ENCODE results near the gene CDC42BPA.
"Not testable (repeated sequence)": the region's sequence is repeated elsewhere in the genome, so short reads cannot be mapped to it uniquely, and the experiment has no call there.

The CDC42BPA gene

GRCh38 chr1:227112538-227112937 lies 205.8 kb downstream of the CDC42BPA start:
- FAIRE-seq = no peak

- no peak for FAIRE-seq
These were observed 206.5 kb downstream of the CDC42BPA start for GRCh38 chr1:227111782-227112181.

- not testable (repeated sequence) for FAIRE-seq
These were observed 213.0 kb downstream of the CDC42BPA start for GRCh38 chr1:227105291-227105690.

GRCh38 chr1:227102056-227102455 lies 216.2 kb downstream of the CDC42BPA start:
- FAIRE-seq = no peak

- no peak for FAIRE-seq
These were observed 223.9 kb downstream of the CDC42BPA start for GRCh38 chr1:227094249-227094966.

GRCh38 chr1:227093309-227093708 lies 225.0 kb downstream of the CDC42BPA start:
- no peak for FAIRE-seq

GRCh38 chr1:227092069-227092468 lies 226.2 kb downstream of the CDC42BPA start:
- no peak for FAIRE-seq

- FAIRE-seq = no peak
These were observed 231.7 kb downstream of the CDC42BPA start for GRCh38 chr1:227086636-227087035.

- no peak for FAIRE-seq
These were observed 235.1 kb downstream of the CDC42BPA start for GRCh38 chr1:227082999-227083746.

- no peak for FAIRE-seq
These were observed 240.5 kb downstream of the CDC42BPA start for GRCh38 chr1:227077783-227078182.

GRCh38 chr1:227073786-227074185 lies 244.5 kb downstream of the CDC42BPA start:
- peak; percentile 48 for FAIRE-seq

- FAIRE-seq = peak; percentile 8
These were observed 245.3 kb downstream of the CDC42BPA start for GRCh38 chr1:227072991-227073390.

- FAIRE-seq = no peak
These were observed 246.3 kb downstream of the CDC42BPA start for GRCh38 chr1:227071895-227072587.

GRCh38 chr1:227070638-227071285 lies 247.5 kb downstream of the CDC42BPA start:
- no peak for FAIRE-seq

- FAIRE-seq = no peak
These were observed 248.8 kb downstream of the CDC42BPA start for GRCh38 chr1:227069490-227069889.

GRCh38 chr1:227068883-227069282 lies 249.4 kb downstream of the CDC42BPA start:
- FAIRE-seq = no peak

GRCh38 chr1:227066999-227067398 lies 251.3 kb downstream of the CDC42BPA start:
- FAIRE-seq = no peak

- no peak for FAIRE-seq
These were observed 253.0 kb downstream of the CDC42BPA start for GRCh38 chr1:227065311-227065710.

- no peak for FAIRE-seq
These were observed 256.0 kb downstream of the CDC42BPA start for GRCh38 chr1:227062306-227062705.

- no peak for FAIRE-seq
These were observed 259.2 kb downstream of the CDC42BPA start for GRCh38 chr1:227059076-227059475.

- no peak for FAIRE-seq
These were observed 260.0 kb downstream of the CDC42BPA start for GRCh38 chr1:227058321-227058751.

- no peak for FAIRE-seq
These were observed 269.0 kb downstream of the CDC42BPA start for GRCh38 chr1:227049253-227049652.

GRCh38 chr1:227043755-227044154 lies 274.5 kb downstream of the CDC42BPA start:
- no peak for FAIRE-seq
